22Rv1 (cell line): Measurements from ENCODE around the gene SLC39A9.

ENCODE experiments used
- CTCF ChIP-seq: fragments of 450-650 bp; IDR thresholded peaks from 2 replicates; pipeline ENCODE4 v1.5.1; 2017; ENCODE audit warnings: mild to moderate bottlenecking
- ZFX ChIP-seq: fragments of 450-650 bp; IDR thresholded peaks from 2 replicates; pipeline ENCODE4 v1.6.1; 2017; ENCODE audit warnings: antibody characterized with exemption, borderline replicate concordance

GRCh38 chr14:69430306-69430939, 31.9 kb downstream of the SLC39A9 start:
- TF ChIP-seq CTCF (no peak), ZFX (no peak)
